A673 (cell line): ENCODE data around the gene OR10G4. TPM values are rescaled to one million over a fixed set of nuclear protein-coding genes. Genes with fewer than 3 reads are reported as not detected.
"Not testable (repeated sequence)": the region's sequence is repeated elsewhere in the genome, so short reads cannot be mapped to it uniquely, and the experiment has no call there.

Experiments
- BruUV-seq: library from RNA; stranded (reverse); fragments of 400-500 nt; replicated peaks from 2 replicates; lab custom pipeline; 2021; lab: Mats Ljungman, UMichigan
- CTCF ChIA-PET: fragments of 300-600 bp; sonication (Branson Sonifier 250); formaldehyde crosslinking; loops from one replicate; lab custom pipeline; 2022; ENCODE audit warnings: antibody characterized with exemption; lab: Charles Lee
- POLR2A ChIA-PET: fragments of 300-600 bp; sonication (Branson Sonifier 250); formaldehyde crosslinking; loops from one replicate; lab custom pipeline; 2022; ENCODE audit warnings: antibody characterized with exemption; ENCODE audit not compliant: low non-redundant PET; lab: Charles Lee
- DNase-seq: peaks from one replicate; pipeline ENCODE4 v3.0.0-alpha.2; 2015; ENCODE audit warnings: low spot score
- H3K27ac ChIP-seq: fragments of 200-600 bp; sonication (generic); 2 replicates; pipeline ENCODE4 v1.5.1; 2016; ENCODE audit warnings: mixed run types, low read depth, mild to moderate bottlenecking, mixed read lengths, antibody characterized with exemption, low read length; ENCODE audit not compliant: poor library complexity, severe bottlenecking
- H3K27me3 ChIP-seq: fragments of 200-600 bp; sonication (generic); replicated peaks from 2 replicates; pipeline ENCODE4 v1.6.1; 2017; ENCODE audit warnings: mixed run types, low read depth, mild to moderate bottlenecking, mixed read lengths, antibody characterized with exemption, low read length; ENCODE audit not compliant: insufficient read depth, poor library complexity
- H3K36me3 ChIP-seq: fragments of 200-600 bp; sonication (generic); 2 replicates; pipeline ENCODE4 v1.6.1; 2016; ENCODE audit warnings: mixed run types, mild to moderate bottlenecking, mixed read lengths, antibody characterized with exemption, low read length; ENCODE audit not compliant: insufficient read depth, poor library complexity, severe bottlenecking
- H3K4me1 ChIP-seq: fragments of 200-600 bp; sonication (generic); 2 replicates; pipeline ENCODE4 v1.6.1; 2017; ENCODE audit warnings: mixed run types, mild to moderate bottlenecking, mixed read lengths, antibody characterized with exemption, low read length; ENCODE audit not compliant: insufficient read depth, poor library complexity, severe bottlenecking
- H3K4me3 ChIP-seq: fragments of 200-600 bp; sonication (generic); 2 replicates; pipeline ENCODE4 v1.5.1; 2016; ENCODE audit warnings: low read depth, mixed run types, mild to moderate bottlenecking, mixed read lengths, low read length; ENCODE audit not compliant: poor library complexity, severe bottlenecking
- H3K9me3 ChIP-seq: fragments of 200-600 bp; sonication (generic); 2 replicates; pipeline ENCODE4 v1.6.1; 2016; ENCODE audit warnings: mixed run types, low read depth, mild to moderate bottlenecking, mixed read lengths, antibody characterized with exemption, low read length; ENCODE audit not compliant: poor library complexity, severe bottlenecking
- EZH2 ChIP-seq: fragments of 200-600 bp; sonication (generic); IDR thresholded peaks from 2 replicates; pipeline ENCODE4 v1.6.1; 2017; ENCODE audit warnings: borderline replicate concordance, low read depth, mild to moderate bottlenecking, mixed read lengths, antibody characterized with exemption, low read length; ENCODE audit not compliant: poor library complexity, severe bottlenecking
- intact Hi-C: fragments of 100-400 bp; cut with micrococcal nuclease; formaldehyde crosslinking; loops from one replicate; pipeline ENCODE4 v1.10.0; 2022; ENCODE audit not compliant: unreplicated experiment
- total RNA-seq: library from RNA; stranded (reverse); gene quantifications from 2 replicates; pipeline ENCODE4 v1.2.3, GENCODE V29; 2021
- TF ChIP-seq, protein P1 (sequence below): fragments of 300-800, 200-600 bp; sonication (generic); conservative IDR thresholded peaks from 2 replicates; pipeline ENCODE4 v1.5.1; 2017; ENCODE audit warnings: low read depth, mild to moderate bottlenecking, antibody characterized with exemption, low read length, moderate library complexity, mixed read lengths

The OR10G4 gene
- total RNA-seq, 1 experiment from 2014 or later: not detected

DNA sequence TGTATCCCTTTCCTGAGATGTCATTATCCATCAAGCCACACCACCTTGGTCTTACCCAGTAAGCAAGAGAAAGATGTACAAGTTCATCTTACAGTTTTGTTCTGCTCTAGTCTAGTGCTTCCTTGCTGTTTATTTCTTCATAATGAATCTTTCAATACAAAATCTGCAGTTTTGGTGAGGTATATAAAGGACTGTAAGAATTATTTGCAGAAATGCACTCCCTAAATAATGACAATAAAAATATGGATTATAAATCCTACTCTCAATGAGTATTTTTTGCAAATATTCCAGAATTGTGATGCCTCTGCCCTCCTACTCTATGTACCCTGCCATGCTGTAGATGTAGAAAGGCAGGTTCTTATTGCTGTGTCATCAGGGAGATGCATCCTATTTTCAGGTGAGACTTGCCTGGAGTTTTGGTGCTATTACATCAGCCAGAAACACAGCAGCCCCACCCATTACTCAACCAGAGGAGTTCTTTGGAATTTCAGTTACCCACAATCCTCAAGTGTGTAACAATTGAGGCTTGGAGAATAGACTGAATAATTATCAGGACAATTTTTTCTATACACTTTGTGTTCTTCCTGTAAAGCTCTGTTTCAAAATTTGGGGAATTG, 35.0 kb upstream of the OR10G4 start, which contains the start of gene OR10S1:
TSS of gene OR10S1 (minus strand) at position 51 of the 617 bp plus-strand sequence. CDS start 117 bp downstream, outside the sequence.
- no peaks in the 10 kb centered on the region for H3K4me1 ChIP-seq
- no peak for DNase-seq
- H3K27me3 ChIP-seq: no peaks in the 10 kb centered on the region
- CTCF ChIA-PET: no interaction called here
- no peaks in the 10 kb centered on the region for H3K9me3 ChIP-seq
- TF ChIP-seq, protein P1, sequence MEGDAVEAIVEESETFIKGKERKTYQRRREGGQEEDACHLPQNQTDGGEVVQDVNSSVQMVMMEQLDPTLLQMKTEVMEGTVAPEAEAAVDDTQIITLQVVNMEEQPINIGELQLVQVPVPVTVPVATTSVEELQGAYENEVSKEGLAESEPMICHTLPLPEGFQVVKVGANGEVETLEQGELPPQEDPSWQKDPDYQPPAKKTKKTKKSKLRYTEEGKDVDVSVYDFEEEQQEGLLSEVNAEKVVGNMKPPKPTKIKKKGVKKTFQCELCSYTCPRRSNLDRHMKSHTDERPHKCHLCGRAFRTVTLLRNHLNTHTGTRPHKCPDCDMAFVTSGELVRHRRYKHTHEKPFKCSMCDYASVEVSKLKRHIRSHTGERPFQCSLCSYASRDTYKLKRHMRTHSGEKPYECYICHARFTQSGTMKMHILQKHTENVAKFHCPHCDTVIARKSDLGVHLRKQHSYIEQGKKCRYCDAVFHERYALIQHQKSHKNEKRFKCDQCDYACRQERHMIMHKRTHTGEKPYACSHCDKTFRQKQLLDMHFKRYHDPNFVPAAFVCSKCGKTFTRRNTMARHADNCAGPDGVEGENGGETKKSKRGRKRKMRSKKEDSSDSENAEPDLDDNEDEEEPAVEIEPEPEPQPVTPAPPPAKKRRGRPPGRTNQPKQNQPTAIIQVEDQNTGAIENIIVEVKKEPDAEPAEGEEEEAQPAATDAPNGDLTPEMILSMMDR: no peak
- H3K27ac ChIP-seq: no peak within 1 kb of the TSS
- intact Hi-C loops: no loop called here
- no peaks in the 10 kb centered on the region for H3K36me3 ChIP-seq
- BruUV-seq: no TSS peak
- POLR2A ChIA-PET: no interaction called here
- no peak within 1 kb of the TSS for H3K4me3 ChIP-seq

DNA sequence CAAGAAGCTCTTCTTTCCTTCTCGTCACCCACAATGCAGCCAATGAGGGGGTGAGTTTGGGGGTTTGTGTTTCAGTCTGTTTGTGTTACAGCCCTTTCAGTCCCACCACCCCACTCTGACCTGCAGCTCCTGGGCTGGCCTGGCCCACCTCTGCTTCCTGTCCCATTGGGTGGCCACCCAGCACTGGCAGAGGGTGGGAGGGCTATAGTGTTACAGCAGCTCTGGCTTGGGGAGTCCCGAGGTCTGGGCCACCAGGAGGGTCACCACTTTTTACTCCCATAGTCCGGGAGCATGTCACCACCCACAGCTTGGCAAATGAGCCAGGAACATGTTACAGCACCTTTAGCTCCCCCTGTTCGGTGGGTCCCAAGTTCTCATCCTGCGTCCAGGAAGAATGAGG, 33.5 kb upstream of the OR10G4 start:
- intact Hi-C loops: no loop called here
- TF ChIP-seq, protein P1: no peak
- no peak for TF ChIP-seq EZH2
- CTCF ChIA-PET: no interaction called here
- POLR2A ChIA-PET: no interaction called here
- Histone ChIP-seq H3K36me3 (no peaks in the 10 kb centered on the region), H3K4me1 (no peaks in the 10 kb centered on the region), H3K4me3 (no peak overlapping the region), H3K9me3 (no peaks in the 10 kb centered on the region), H3K27ac (no peak overlapping the region), H3K27me3 (no peaks in the 10 kb centered on the region)
- BruUV-seq: no TSS peak
- no peak for DNase-seq

- Histone ChIP-seq H3K4me1 (no peaks in the 10 kb centered on the region), H3K9me3 (no peaks in the 10 kb centered on the region), H3K4me3 (no peak within 1 kb of the TSS), H3K36me3 (no peaks in the 10 kb centered on the region), H3K27ac (no peak within 1 kb of the TSS), H3K27me3 (peaks cover 7% of the 10 kb centered on the region)
- TF ChIP-seq, protein P1: no peak
- no peak for TF ChIP-seq EZH2
- BruUV-seq: no TSS peak
- ChIA-PET POLR2A (no interaction called here), CTCF (interaction anchor here (0.6 kb wide), 1 partner anchor 355 kb away, joined by 16 read pairs; no protein-coding TSS in a partner anchor)
- intact Hi-C loops: no loop called here
- DNase-seq: no peak
Observed at GRCh38 chr11:123995119-123995518, 17.7 kb upstream of the OR10G4 start, which contains the start of gene OR10G6. TSS of gene OR10G6 (minus strand) at chr11:123995161. CDS start at chr11:123995161, 0 bp downstream.

- H3K4me1 ChIP-seq, POLR2A ChIA-PET, CTCF ChIA-PET, H3K36me3 ChIP-seq, intact Hi-C loops, H3K27ac ChIP-seq, DNase-seq, BruUV-seq, H3K4me3 ChIP-seq, H3K9me3 ChIP-seq: not testable (repeated sequence)
- peaks cover 18% of the 10 kb centered on the region for H3K27me3 ChIP-seq
Observed at GRCh38 chr11:124015837-124016236, 3.0 kb downstream of the OR10G4 start.
